WERI-Rb-1 (cell line): Measurements from ENCODE around the gene RABGAP1L.
"Not testable (repeated sequence)": the region's sequence is repeated elsewhere in the genome, so short reads cannot be mapped to it uniquely, and the experiment has no call there.

Experiments
- DNase-seq: peaks from one replicate; pipeline ENCODE4 v3.0.0-alpha.2; 2020
- H3K27ac ChIP-seq: fragments of 250-450 bp; sonication (Bioruptor Pico); 2 replicates; pipeline ENCODE4 v1.5.1; 2020; ENCODE audit warnings: mild to moderate bottlenecking, moderate library complexity
- H3K27me3 ChIP-seq: fragments of 250-450 bp; sonication (Bioruptor Pico); 2 replicates; pipeline ENCODE4 v1.5.1; 2021; ENCODE audit warnings: mild to moderate bottlenecking, low read depth, moderate library complexity; ENCODE audit not compliant: insufficient read depth, severe bottlenecking
- H3K36me3 ChIP-seq: fragments of 250-450 bp; sonication (Bioruptor Pico); 2 replicates; pipeline ENCODE4 v1.5.1; 2020; ENCODE audit warnings: mild to moderate bottlenecking, moderate library complexity
- H3K4me3 ChIP-seq: 2 replicates; pipeline ENCODE4 v1.5.1; 2011; ENCODE audit warnings: low read depth, mild to moderate bottlenecking, control low read depth, low read length
- H3K9me3 ChIP-seq: fragments of 250-450 bp; sonication (Bioruptor Pico); 2 replicates; pipeline ENCODE4 v1.5.1; 2021; ENCODE audit warnings: mild to moderate bottlenecking, moderate library complexity; ENCODE audit not compliant: severe bottlenecking
- CTCF ChIP-seq: IDR thresholded peaks from 2 replicates; pipeline ENCODE4 v1.5.1; 2011; ENCODE audit warnings: low read depth, mild to moderate bottlenecking, control low read depth, inconsistent platforms, low read length

The RABGAP1L gene

GRCh38 chr1:174224641-174225040 lies 65.3 kb downstream of the RABGAP1L start:
- peaks cover 7% of the 10 kb centered on the region for H3K9me3 ChIP-seq
- H3K27ac ChIP-seq, result no peak overlapping the region
- no peak for DNase-seq
- no peak for TF ChIP-seq CTCF
- no peaks in the 10 kb centered on the region for H3K27me3 ChIP-seq
- no peak overlapping the region for H3K4me3 ChIP-seq
- H3K36me3 ChIP-seq, result peaks cover 7% of the 10 kb centered on the region

- no peak overlapping the region for H3K27ac ChIP-seq
- H3K9me3 ChIP-seq, result peaks cover 7% of the 10 kb centered on the region
- H3K4me3 ChIP-seq, result no peak overlapping the region
- no peaks in the 10 kb centered on the region for H3K27me3 ChIP-seq
- no peak for TF ChIP-seq CTCF
- H3K36me3 ChIP-seq, result peaks cover 7% of the 10 kb centered on the region
- DNase-seq, result no peak
Measured at GRCh38 chr1:174225499-174226204, 66.3 kb downstream of the RABGAP1L start.

- Histone ChIP-seq H3K27ac (no peak overlapping the region), H3K36me3 (peaks cover 12% of the 10 kb centered on the region), H3K27me3 (no peaks in the 10 kb centered on the region), H3K9me3 (no peaks in the 10 kb centered on the region), H3K4me3 (no peak overlapping the region)
- DNase-seq, result no peak
- no peak for TF ChIP-seq CTCF
Measured at GRCh38 chr1:174230399-174230798, 71.1 kb downstream of the RABGAP1L start.

- no peak for DNase-seq
- no peak for TF ChIP-seq CTCF
Measured at GRCh38 chr1:174232761-174233160, 73.4 kb downstream of the RABGAP1L start.

GRCh38 chr1:174238845-174239501 lies 79.7 kb downstream of the RABGAP1L start:
- not testable (repeated sequence) for H3K4me3 ChIP-seq, DNase-seq, H3K9me3 ChIP-seq, H3K36me3 ChIP-seq, H3K27ac ChIP-seq, H3K27me3 ChIP-seq

More at GRCh38 chr1:174232761-174233160, 73.4 kb downstream of the RABGAP1L start:
- Histone ChIP-seq H3K27ac (no peak overlapping the region), H3K4me3 (no peak overlapping the region), H3K36me3 (peaks cover 12% of the 10 kb centered on the region), H3K27me3 (no peaks in the 10 kb centered on the region), H3K9me3 (no peaks in the 10 kb centered on the region)

- TF ChIP-seq CTCF, result no peak
- no peak for DNase-seq
- Histone ChIP-seq H3K27me3 (no peaks in the 10 kb centered on the region), H3K36me3 (peaks cover 7% of the 10 kb centered on the region), H3K4me3 (no peak overlapping the region), H3K27ac (no peak overlapping the region), H3K9me3 (no peaks in the 10 kb centered on the region)
Measured at GRCh38 chr1:174239541-174239940, 80.2 kb downstream of the RABGAP1L start.
